Mesenchymal stem cell (in vitro differentiated cells and primary cell): ENCODE measurements around the gene DOCK2.

ENCODE experiments used
- DNase-seq: peaks from one replicate; pipeline ENCODE4 v3.0.0-alpha.2; 2013
- H2AFZ ChIP-seq: one replicate; pipeline ENCODE4 v1.6.1; 2013; ENCODE audit warnings: low read depth, mild to moderate bottlenecking, control low read depth, inconsistent platforms, low read length, moderate library complexity
- H2AK5ac ChIP-seq: 2 replicates; pipeline ENCODE4 v1.6.1; 2013; ENCODE audit warnings: low read length, moderate library complexity, mild to moderate bottlenecking, inconsistent platforms; ENCODE audit not compliant: severe bottlenecking
- H2BK120ac ChIP-seq: one replicate; pipeline ENCODE4 v1.6.1; 2013; ENCODE audit warnings: low read depth, mild to moderate bottlenecking, inconsistent platforms, low read length, moderate library complexity
- H2BK12ac ChIP-seq, 2 experiments: one replicate each; pipeline ENCODE4 v1.6.1; 2013; ENCODE audit warnings: inconsistent platforms in 2 of 2, low read length in 2 of 2, mild to moderate bottlenecking in 2 of 2, moderate library complexity in 2 of 2, control low read depth in 1 of 2
- H2BK15ac ChIP-seq: one replicate; pipeline ENCODE4 v1.6.1; 2013; ENCODE audit warnings: mild to moderate bottlenecking, low read depth, inconsistent platforms; ENCODE audit not compliant: poor library complexity, severe bottlenecking
- H2BK5ac ChIP-seq: 2 replicates; pipeline ENCODE4 v1.6.1; 2013; ENCODE audit warnings: low read depth, mild to moderate bottlenecking, low read length, control low read depth, inconsistent platforms; ENCODE audit not compliant: poor library complexity, severe bottlenecking
- H3K14ac ChIP-seq, 2 experiments: one replicate each; pipeline ENCODE4 v1.6.1; 2013; ENCODE audit warnings: inconsistent platforms in 2 of 2, low read length in 2 of 2, control low read depth in 1 of 2, mild to moderate bottlenecking in 1 of 2, moderate library complexity in 1 of 2
- H3K18ac ChIP-seq, 2 experiments: one replicate each; pipeline ENCODE4 v1.6.1; 2013; ENCODE audit warnings: inconsistent platforms in 2 of 2, low read length in 2 of 2, control low read depth in 1 of 2, low read depth in 1 of 2, mild to moderate bottlenecking in 1 of 2
- H3K23ac ChIP-seq, 2 experiments: one replicate each; pipeline ENCODE4 v1.6.1; 2013; ENCODE audit warnings: inconsistent platforms in 2 of 2, low read length in 2 of 2, mild to moderate bottlenecking in 2 of 2, moderate library complexity in 2 of 2, control low read depth in 1 of 2
- H3K27ac ChIP-seq: 2 replicates; pipeline ENCODE4 v1.5.1; 2013; ENCODE audit warnings: mild to moderate bottlenecking, moderate library complexity, low read length, control low read depth, inconsistent platforms; ENCODE audit not compliant: poor library complexity, severe bottlenecking
- H3K27me3 ChIP-seq, 2 experiments: 2 replicates each; pipeline versions ENCODE4 v1.6.1 to v1.7.0; 2013; ENCODE audit warnings: low read length in 2 of 2, mild to moderate bottlenecking in 2 of 2, moderate library complexity in 2 of 2, control low read depth in 1 of 2, inconsistent platforms in 1 of 2; ENCODE audit not compliant: control insufficient read depth in 1 of 2, insufficient read depth in 1 of 2
- H3K36me3 ChIP-seq, 2 experiments: 2 replicates each; pipeline versions ENCODE4 v1.6.1 to v1.7.0; 2013; ENCODE audit warnings: low read length in 2 of 2, control low read depth in 1 of 2, inconsistent platforms in 1 of 2, low read depth in 1 of 2, mild to moderate bottlenecking in 1 of 2; ENCODE audit not compliant: insufficient read depth in 2 of 2, control insufficient read depth in 1 of 2
- H3K4ac ChIP-seq, 2 experiments: one replicate each; pipeline ENCODE4 v1.6.1; 2013; ENCODE audit warnings: inconsistent platforms in 2 of 2, low read length in 2 of 2, mild to moderate bottlenecking in 2 of 2, moderate library complexity in 2 of 2, control low read depth in 1 of 2, low read depth in 1 of 2
- H3K4me1 ChIP-seq: 2 replicates; pipeline ENCODE4 v1.6.1; 2013; ENCODE audit warnings: low read depth, low read length, control low read depth; ENCODE audit not compliant: control insufficient read depth, insufficient read depth
- H3K4me2 ChIP-seq: 2 replicates; pipeline ENCODE4 v1.6.1; 2013; ENCODE audit warnings: low read length, mild to moderate bottlenecking, inconsistent platforms; ENCODE audit not compliant: poor library complexity, severe bottlenecking
- H3K4me3 ChIP-seq, 2 experiments: 2 replicates each; pipeline versions ENCODE4 v1.5.1 to v1.7.0; 2013; ENCODE audit warnings: low read length in 2 of 2, mild to moderate bottlenecking in 2 of 2, control low read depth in 1 of 2, low read depth in 1 of 2; ENCODE audit not compliant: insufficient read depth in 1 of 2
- H3K79me1 ChIP-seq: replicated peaks from 2 replicates; pipeline ENCODE4 v1.6.1; 2013; ENCODE audit warnings: mild to moderate bottlenecking, control low read depth, low read length, inconsistent platforms; ENCODE audit not compliant: poor library complexity, severe bottlenecking
- H3K9ac ChIP-seq: 2 replicates; pipeline ENCODE4 v1.7.0; 2013; ENCODE audit warnings: mild to moderate bottlenecking, low read length, moderate library complexity
- H3K9me3 ChIP-seq: 2 replicates; pipeline ENCODE4 v1.7.0; 2013; ENCODE audit warnings: mild to moderate bottlenecking, low read length; ENCODE audit not compliant: control insufficient read depth
- H4K8ac ChIP-seq: one replicate; pipeline ENCODE4 v1.6.1; 2013; ENCODE audit warnings: inconsistent platforms, mild to moderate bottlenecking, low read length, moderate library complexity
- H4K91ac ChIP-seq: one replicate; pipeline ENCODE4 v1.6.1; 2013; ENCODE audit warnings: mild to moderate bottlenecking, low read length, inconsistent platforms
- WGBS: methylation state at CpG from one replicate; pipeline ENCODE4 v1.1.7; 2013; ENCODE audit warnings: mixed read lengths; 5-methylcytosine and 5-hydroxymethylcytosine counted together

DOCK2 gene

GRCh38 chr5:169768416-169768815, 131.3 kb downstream of the DOCK2 start:
- Histone ChIP-seq H4K91ac (peak overlapping the region; percentile 16), H4K8ac (no peak overlapping the region), H3K23ac (no peak overlapping the region), H3K4me1 (peaks cover 12% of the 10 kb centered on the region), H3K4me3 (no peak overlapping the region), H3K27ac (no peak overlapping the region), H2BK5ac (no peak overlapping the region), H3K36me3 (no peaks in the 10 kb centered on the region), H3K4ac (no peak overlapping the region), H3K14ac (peak overlapping the region in 1 of 2 experiments; percentile 18), H2BK12ac (no peak overlapping the region), H3K9me3 (no peaks in the 10 kb centered on the region), H3K4me2 (no peak overlapping the region), H2AK5ac (peak overlapping the region; percentile 31), H3K9ac (no peak overlapping the region), H3K79me1 (peaks cover 2% of the 10 kb centered on the region), H3K27me3 (no peaks in the 10 kb centered on the region), H2BK15ac (no peak overlapping the region), H2BK120ac (no peak overlapping the region), H3K18ac (peak overlapping the region; percentile 7 to 14), H2AFZ (no peak overlapping the region)
- 86% methylated on average over 1 of the region's 1 CpG for WGBS
- no peak for DNase-seq

GRCh38 chr5:169770109-169770508, 133.0 kb downstream of the DOCK2 start:
- Histone ChIP-seq H3K18ac (no peak overlapping the region), H3K79me1 (no peaks in the 10 kb centered on the region), H2BK5ac (no peak overlapping the region), H2BK12ac (no peak overlapping the region), H4K8ac (no peak overlapping the region), H3K36me3 (no peaks in the 10 kb centered on the region), H3K23ac (no peak overlapping the region), H3K14ac (no peak overlapping the region), H3K9ac (no peak overlapping the region), H3K4me2 (no peak overlapping the region), H3K4ac (no peak overlapping the region), H2AFZ (no peak overlapping the region), H4K91ac (no peak overlapping the region), H2BK15ac (no peak overlapping the region), H3K4me3 (no peak overlapping the region), H3K27ac (peak overlapping the region; percentile 86), H2BK120ac (no peak overlapping the region), H3K9me3 (no peaks in the 10 kb centered on the region), H3K4me1 (peaks cover 11% of the 10 kb centered on the region), H3K27me3 (no peaks in the 10 kb centered on the region), H2AK5ac (peak overlapping the region; percentile 54)
- no peak for DNase-seq
- 90% methylated on average over 1 of the region's 1 CpG for WGBS

GRCh38 chr5:169772256-169772655, 135.2 kb downstream of the DOCK2 start:
- Histone ChIP-seq H2BK12ac (no peak overlapping the region), H3K27me3 (no peaks in the 10 kb centered on the region), H3K4me1 (peaks cover 10% of the 10 kb centered on the region), H3K14ac (no peak overlapping the region), H2BK120ac (no peak overlapping the region), H3K79me1 (no peaks in the 10 kb centered on the region), H2BK5ac (no peak overlapping the region), H2BK15ac (no peak overlapping the region), H3K27ac (peak overlapping the region; percentile 30), H3K9me3 (no peaks in the 10 kb centered on the region), H4K8ac (no peak overlapping the region), H3K4me3 (no peak overlapping the region), H3K9ac (no peak overlapping the region), H3K4ac (no peak overlapping the region), H3K23ac (no peak overlapping the region), H2AK5ac (peak overlapping the region; percentile 86), H2AFZ (no peak overlapping the region), H3K36me3 (no peaks in the 10 kb centered on the region), H3K4me2 (no peak overlapping the region), H3K18ac (no peak overlapping the region), H4K91ac (no peak overlapping the region)
- no peak for DNase-seq
- WGBS: 80% methylated on average over 1 of the region's 2 CpGs

- H2BK5ac ChIP-seq: no peak overlapping the region
- H3K4ac ChIP-seq: no peak overlapping the region
- no peaks in the 10 kb centered on the region for H3K36me3 ChIP-seq
- no peak overlapping the region for H3K9ac ChIP-seq
- H3K4me1 ChIP-seq: peaks cover 10% of the 10 kb centered on the region
- H3K27me3 ChIP-seq: no peaks in the 10 kb centered on the region
- H2BK12ac ChIP-seq: no peak overlapping the region
- no peak overlapping the region for H4K91ac ChIP-seq
- no peak overlapping the region for H3K14ac ChIP-seq
- DNase-seq: no peak
- no peak overlapping the region for H2BK15ac ChIP-seq
- H3K4me2 ChIP-seq: no peak overlapping the region
- no peak overlapping the region for H4K8ac ChIP-seq
- no peak overlapping the region for H3K4me3 ChIP-seq
- peak overlapping the region; percentile 27 for H2AK5ac ChIP-seq
- H3K23ac ChIP-seq: no peak overlapping the region
- 67% methylated on average over 6 of the region's 6 CpGs for WGBS
- no peaks in the 10 kb centered on the region for H3K9me3 ChIP-seq
- H2BK120ac ChIP-seq: no peak overlapping the region
- H3K18ac ChIP-seq: no peak overlapping the region
- H3K79me1 ChIP-seq: no peaks in the 10 kb centered on the region
- no peak overlapping the region for H2AFZ ChIP-seq
- H3K27ac ChIP-seq: no peak overlapping the region
Measured at GRCh38 chr5:169772688-169773087, 135.6 kb downstream of the DOCK2 start.
